ENCODE results near the gene PCYOX1L.

DNA sequence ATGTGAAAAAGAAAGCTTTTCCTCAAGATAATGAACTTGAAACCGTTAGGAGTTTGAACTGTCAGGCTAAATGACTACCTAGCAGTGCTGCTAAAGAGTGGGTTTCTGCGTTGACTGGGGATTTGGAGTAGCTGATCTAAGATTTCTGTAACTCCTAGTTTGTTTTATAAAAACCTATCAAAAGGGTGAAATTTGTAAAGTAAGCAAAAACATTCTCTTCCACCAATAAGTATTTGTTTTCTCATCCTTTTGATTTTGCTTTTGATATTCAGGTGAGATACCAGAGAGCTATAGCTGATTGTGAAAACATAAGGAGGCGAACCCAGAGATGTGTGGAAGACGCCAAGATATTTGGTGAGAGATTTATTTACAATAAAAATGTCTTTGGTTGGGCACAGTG is 8.5 kb upstream of the PCYOX1L start:
- no peak for TF ChIP-seq RAD21 (conservative IDR thresholded peaks at IDR 0.05 in 1 of 2, IDR thresholded peaks at IDR 0.05 in 1 of 2)
- TF ChIP-seq, protein P1, sequence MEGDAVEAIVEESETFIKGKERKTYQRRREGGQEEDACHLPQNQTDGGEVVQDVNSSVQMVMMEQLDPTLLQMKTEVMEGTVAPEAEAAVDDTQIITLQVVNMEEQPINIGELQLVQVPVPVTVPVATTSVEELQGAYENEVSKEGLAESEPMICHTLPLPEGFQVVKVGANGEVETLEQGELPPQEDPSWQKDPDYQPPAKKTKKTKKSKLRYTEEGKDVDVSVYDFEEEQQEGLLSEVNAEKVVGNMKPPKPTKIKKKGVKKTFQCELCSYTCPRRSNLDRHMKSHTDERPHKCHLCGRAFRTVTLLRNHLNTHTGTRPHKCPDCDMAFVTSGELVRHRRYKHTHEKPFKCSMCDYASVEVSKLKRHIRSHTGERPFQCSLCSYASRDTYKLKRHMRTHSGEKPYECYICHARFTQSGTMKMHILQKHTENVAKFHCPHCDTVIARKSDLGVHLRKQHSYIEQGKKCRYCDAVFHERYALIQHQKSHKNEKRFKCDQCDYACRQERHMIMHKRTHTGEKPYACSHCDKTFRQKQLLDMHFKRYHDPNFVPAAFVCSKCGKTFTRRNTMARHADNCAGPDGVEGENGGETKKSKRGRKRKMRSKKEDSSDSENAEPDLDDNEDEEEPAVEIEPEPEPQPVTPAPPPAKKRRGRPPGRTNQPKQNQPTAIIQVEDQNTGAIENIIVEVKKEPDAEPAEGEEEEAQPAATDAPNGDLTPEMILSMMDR (IDR thresholded peaks at IDR 0.05): no peak
- no peak for TF ChIP-seq POLR2A (IDR thresholded peaks at IDR 0.05; ENCODE audit: low read length)
